ENCODE measurements around the gene RNPEPL1.

The RNPEPL1 gene

DNA sequence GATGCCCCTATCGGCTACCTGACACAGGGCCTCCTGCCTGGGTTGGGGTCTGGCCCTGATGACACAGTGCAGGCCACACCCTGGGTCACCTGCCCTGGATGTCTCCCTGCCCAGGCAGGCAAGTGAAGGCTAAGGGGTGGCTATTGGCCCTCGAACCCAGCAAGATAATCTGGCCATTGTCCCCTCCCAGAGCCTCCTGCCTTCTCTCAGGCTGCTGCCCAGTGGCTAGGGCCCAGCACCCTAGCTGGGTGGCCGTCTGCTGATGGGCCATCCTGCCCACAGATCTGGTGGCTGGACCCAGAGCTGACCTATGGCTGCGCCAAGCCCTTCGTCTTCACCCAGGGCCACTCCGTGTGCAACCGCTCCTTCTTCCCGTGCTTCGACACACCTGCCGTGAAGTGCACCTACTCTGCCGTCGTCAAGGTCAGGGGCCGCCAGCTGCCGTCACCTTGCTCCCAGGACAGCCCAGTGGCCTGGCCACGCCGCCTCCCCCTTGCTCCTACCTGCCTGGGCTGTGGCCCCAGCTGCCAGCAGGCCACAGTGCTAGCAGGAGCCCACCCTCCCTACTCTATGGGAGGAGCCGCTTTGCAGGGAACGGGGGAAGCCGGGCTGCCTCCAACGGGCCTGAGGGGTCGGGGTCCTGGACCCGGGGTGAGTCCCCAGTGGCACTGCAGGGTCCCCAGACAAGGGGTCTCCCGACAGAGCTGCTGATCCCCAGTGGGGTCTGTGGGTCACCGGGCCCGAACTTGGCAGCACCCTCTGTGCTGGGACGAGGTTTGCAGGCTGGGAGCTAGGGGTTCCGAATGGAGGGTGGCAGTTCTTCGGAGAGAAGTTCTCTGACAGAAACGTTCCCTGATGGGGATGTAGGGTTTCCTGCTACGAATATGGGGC, 4.1 kb downstream of the RNPEPL1 start:
- H3K23ac ChIP-seq (ENCODE audit: low read length), result no peak overlapping the region
- no peaks in the 10 kb centered on the region for H3K4me1 ChIP-seq (ENCODE audit: control insufficient read depth, low read depth, low read length)
- H2BK15ac ChIP-seq (replicated peaks; ENCODE audit: low read depth), result no peak overlapping the region
- H2AK5ac ChIP-seq (ENCODE audit: low read length), result no peak overlapping the region
- H3K79me2 ChIP-seq (ENCODE audit: control insufficient read depth, insufficient read depth, low read length), result no peaks in the 10 kb centered on the region
- H2BK120ac ChIP-seq (ENCODE audit: low read depth, low read length), result no peak overlapping the region
- H3K18ac ChIP-seq (ENCODE audit: low read length), result no peak overlapping the region
- H4K8ac ChIP-seq (ENCODE audit: low read depth, low read length), result no peak overlapping the region
- no CpG with 5 or more reads among the region's 30 CpGs for WGBS (ENCODE audit: extremely low coverage, insufficient coverage, low lambda C conversion rate)
- no peak overlapping the region for H3K4ac ChIP-seq (ENCODE audit: low read depth, low read length)
- H3K36me3 ChIP-seq (ENCODE audit: control insufficient read depth, insufficient read depth, low read length), result no peaks in the 10 kb centered on the region
- no peak overlapping the region for H4K5ac ChIP-seq (ENCODE audit: low read length)
- DNase-seq, result no peak
- H3K27ac ChIP-seq (ENCODE audit: low read depth, low read length), result no peak overlapping the region
- H3K4me3 ChIP-seq (ENCODE audit: low read length), result no peak overlapping the region
- H2BK5ac ChIP-seq (ENCODE audit: low read length), result no peak overlapping the region
- H3K27me3 ChIP-seq (ENCODE audit: insufficient read depth, low read length, poor library complexity), result no peaks in the 10 kb centered on the region
- no peaks in the 10 kb centered on the region for H3K79me1 ChIP-seq (ENCODE audit: low read length)
- no peak overlapping the region for H3K4me2 ChIP-seq (ENCODE audit: low read length)
- H3K9ac ChIP-seq (ENCODE audit: low read length), result no peak overlapping the region
- H3K56ac ChIP-seq (ENCODE audit: low read length), result no peak overlapping the region

GRCh38 chr2:240573071-240573515, 4.8 kb downstream of the RNPEPL1 start:
- Histone ChIP-seq H2BK15ac (replicated peaks; ENCODE audit: low read depth) (no peak overlapping the region), H3K4ac (ENCODE audit: low read depth, low read length) (no peak overlapping the region), H3K9ac (ENCODE audit: low read length) (no peak overlapping the region), H3K36me3 (ENCODE audit: control insufficient read depth, insufficient read depth, low read length) (no peaks in the 10 kb centered on the region), H3K79me1 (ENCODE audit: low read length) (no peaks in the 10 kb centered on the region), H2BK120ac (ENCODE audit: low read depth, low read length) (no peak overlapping the region), H3K56ac (ENCODE audit: low read length) (no peak overlapping the region), H4K8ac (ENCODE audit: low read depth, low read length) (no peak overlapping the region), H3K4me2 (ENCODE audit: low read length) (no peak overlapping the region), H3K23ac (ENCODE audit: low read length) (no peak overlapping the region), H3K4me1 (ENCODE audit: control insufficient read depth, low read depth, low read length) (no peaks in the 10 kb centered on the region), H3K4me3 (ENCODE audit: low read length) (no peak overlapping the region), H4K5ac (ENCODE audit: low read length) (no peak overlapping the region), H3K79me2 (ENCODE audit: control insufficient read depth, insufficient read depth, low read length) (no peaks in the 10 kb centered on the region), H3K18ac (ENCODE audit: low read length) (no peak overlapping the region), H2BK5ac (ENCODE audit: low read length) (no peak overlapping the region), H2AK5ac (ENCODE audit: low read length) (no peak overlapping the region), H3K27me3 (ENCODE audit: insufficient read depth, low read length, poor library complexity) (no peaks in the 10 kb centered on the region), H3K27ac (ENCODE audit: low read depth, low read length) (no peak overlapping the region)
- no peak for DNase-seq
- WGBS (ENCODE audit: extremely low coverage, insufficient coverage, low lambda C conversion rate), result no CpG with 5 or more reads among the region's 20 CpGs

GRCh38 chr2:240573516-240574385, 5.5 kb downstream of the RNPEPL1 start:
- no CpG with 5 or more reads among the region's 37 CpGs for WGBS (ENCODE audit: extremely low coverage, insufficient coverage, low lambda C conversion rate)
- no peaks in the 10 kb centered on the region for H3K36me3 ChIP-seq (ENCODE audit: control insufficient read depth, insufficient read depth, low read length)
- no peak overlapping the region for H2BK15ac ChIP-seq (replicated peaks; ENCODE audit: low read depth)
- no peaks in the 10 kb centered on the region for H3K27me3 ChIP-seq (ENCODE audit: insufficient read depth, low read length, poor library complexity)
- H2BK120ac ChIP-seq (ENCODE audit: low read depth, low read length), result no peak overlapping the region
- no peaks in the 10 kb centered on the region for H3K79me2 ChIP-seq (ENCODE audit: control insufficient read depth, insufficient read depth, low read length)
- no peak overlapping the region for H3K4me2 ChIP-seq (ENCODE audit: low read length)
- no peak overlapping the region for H3K18ac ChIP-seq (ENCODE audit: low read length)
- H3K4ac ChIP-seq (ENCODE audit: low read depth, low read length), result no peak overlapping the region
- H3K23ac ChIP-seq (ENCODE audit: low read length), result no peak overlapping the region
- no peak overlapping the region for H4K8ac ChIP-seq (ENCODE audit: low read depth, low read length)
- no peak overlapping the region for H3K4me3 ChIP-seq (ENCODE audit: low read length)
- H4K5ac ChIP-seq (ENCODE audit: low read length), result no peak overlapping the region
- no peaks in the 10 kb centered on the region for H3K4me1 ChIP-seq (ENCODE audit: control insufficient read depth, low read depth, low read length)
- H2BK5ac ChIP-seq (ENCODE audit: low read length), result no peak overlapping the region
- DNase-seq, result no peak
- H3K9ac ChIP-seq (ENCODE audit: low read length), result no peak overlapping the region
- no peaks in the 10 kb centered on the region for H3K79me1 ChIP-seq (ENCODE audit: low read length)
- no peak overlapping the region for H2AK5ac ChIP-seq (ENCODE audit: low read length)
- H3K56ac ChIP-seq (ENCODE audit: low read length), result no peak overlapping the region
- H3K27ac ChIP-seq (ENCODE audit: low read depth, low read length), result no peak overlapping the region

GRCh38 chr2:240574386-240575100, 6.3 kb downstream of the RNPEPL1 start:
- no peak overlapping the region for H3K18ac ChIP-seq (ENCODE audit: low read length)
- H3K4ac ChIP-seq (ENCODE audit: low read depth, low read length), result no peak overlapping the region
- no peak overlapping the region for H3K4me3 ChIP-seq (ENCODE audit: low read length)
- no peak overlapping the region for H2BK120ac ChIP-seq (ENCODE audit: low read depth, low read length)
- H2AK5ac ChIP-seq (ENCODE audit: low read length), result no peak overlapping the region
- no peaks in the 10 kb centered on the region for H3K79me2 ChIP-seq (ENCODE audit: control insufficient read depth, insufficient read depth, low read length)
- no peak overlapping the region for H3K56ac ChIP-seq (ENCODE audit: low read length)
- no peak overlapping the region for H3K27ac ChIP-seq (ENCODE audit: low read depth, low read length)
- H2BK15ac ChIP-seq (replicated peaks; ENCODE audit: low read depth), result no peak overlapping the region
- no peak overlapping the region for H3K4me2 ChIP-seq (ENCODE audit: low read length)
- H3K4me1 ChIP-seq (ENCODE audit: control insufficient read depth, low read depth, low read length), result no peaks in the 10 kb centered on the region
- H3K9ac ChIP-seq (ENCODE audit: low read length), result no peak overlapping the region
- no peaks in the 10 kb centered on the region for H3K79me1 ChIP-seq (ENCODE audit: low read length)
- no peak overlapping the region for H2BK5ac ChIP-seq (ENCODE audit: low read length)
- no CpG with 5 or more reads among the region's 21 CpGs for WGBS (ENCODE audit: extremely low coverage, insufficient coverage, low lambda C conversion rate)
- no peak for DNase-seq
- H3K23ac ChIP-seq (ENCODE audit: low read length), result no peak overlapping the region
- H4K5ac ChIP-seq (ENCODE audit: low read length), result no peak overlapping the region
- no peak overlapping the region for H4K8ac ChIP-seq (ENCODE audit: low read depth, low read length)
- H3K27me3 ChIP-seq (ENCODE audit: insufficient read depth, low read length, poor library complexity), result no peaks in the 10 kb centered on the region
- H3K36me3 ChIP-seq (ENCODE audit: control insufficient read depth, insufficient read depth, low read length), result no peaks in the 10 kb centered on the region

DNA sequence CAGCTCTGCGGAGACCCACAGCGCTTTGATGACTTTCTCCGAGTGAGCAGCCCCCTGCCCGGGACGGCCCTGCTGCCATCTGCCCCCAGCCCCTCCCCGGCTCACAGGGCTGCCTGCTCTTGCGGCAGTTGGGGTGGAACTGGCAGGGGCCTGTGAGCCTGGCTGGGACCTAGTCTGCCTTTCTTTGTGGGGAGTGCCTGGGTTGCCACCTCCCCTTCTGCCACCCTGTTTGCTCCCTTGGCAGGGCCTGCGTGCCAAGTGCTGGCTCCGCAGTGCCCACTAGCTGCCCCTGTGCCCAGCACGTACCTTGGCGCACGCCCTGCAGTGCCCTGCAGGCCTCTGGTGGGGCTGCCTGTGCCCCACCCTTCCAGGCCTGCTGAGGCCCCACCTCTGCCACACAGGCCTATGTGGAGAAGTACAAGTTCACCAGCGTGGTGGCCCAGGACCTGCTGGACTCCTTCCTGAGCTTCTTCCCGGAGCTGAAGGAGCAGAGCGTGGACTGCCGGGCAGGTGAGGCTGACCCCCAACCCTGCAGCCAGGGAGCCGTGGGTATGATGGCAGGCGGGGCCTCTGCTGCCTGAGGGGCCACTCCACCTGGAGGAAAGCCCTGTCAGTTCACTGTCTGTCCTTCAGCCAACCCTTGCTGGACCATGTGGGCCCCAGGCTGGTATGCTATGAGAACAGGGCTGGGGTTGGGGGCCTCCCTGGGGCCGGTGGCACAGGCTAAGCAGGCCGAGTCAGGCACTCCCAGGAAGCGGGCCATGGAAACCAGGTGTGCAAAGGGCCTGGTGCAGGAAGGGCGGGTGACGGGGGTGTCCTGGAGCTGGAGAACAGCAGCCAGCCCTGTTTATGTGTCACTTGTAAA, 7.0 kb downstream of the RNPEPL1 start:
- no peak for DNase-seq
- H3K4ac ChIP-seq (ENCODE audit: low read depth, low read length), result no peak overlapping the region
- H3K4me1 ChIP-seq (ENCODE audit: control insufficient read depth, low read depth, low read length), result no peaks in the 10 kb centered on the region
- no peaks in the 10 kb centered on the region for H3K79me2 ChIP-seq (ENCODE audit: control insufficient read depth, insufficient read depth, low read length)
- H3K27me3 ChIP-seq (ENCODE audit: insufficient read depth, low read length, poor library complexity), result no peaks in the 10 kb centered on the region
- H3K56ac ChIP-seq (ENCODE audit: low read length), result no peak overlapping the region
- no peak overlapping the region for H2BK15ac ChIP-seq (replicated peaks; ENCODE audit: low read depth)
- H3K27ac ChIP-seq (ENCODE audit: low read depth, low read length), result no peak overlapping the region
- no peak overlapping the region for H3K4me3 ChIP-seq (ENCODE audit: low read length)
- no peak overlapping the region for H4K5ac ChIP-seq (ENCODE audit: low read length)
- no peak overlapping the region for H4K8ac ChIP-seq (ENCODE audit: low read depth, low read length)
- no peak overlapping the region for H3K18ac ChIP-seq (ENCODE audit: low read length)
- H2AK5ac ChIP-seq (ENCODE audit: low read length), result no peak overlapping the region
- no peak overlapping the region for H2BK5ac ChIP-seq (ENCODE audit: low read length)
- WGBS (ENCODE audit: extremely low coverage, insufficient coverage, low lambda C conversion rate), result no CpG with 5 or more reads among the region's 23 CpGs
- no peak overlapping the region for H3K9ac ChIP-seq (ENCODE audit: low read length)
- H3K4me2 ChIP-seq (ENCODE audit: low read length), result no peak overlapping the region
- H2BK120ac ChIP-seq (ENCODE audit: low read depth, low read length), result no peak overlapping the region
- H3K36me3 ChIP-seq (ENCODE audit: control insufficient read depth, insufficient read depth, low read length), result no peaks in the 10 kb centered on the region
- H3K23ac ChIP-seq (ENCODE audit: low read length), result no peak overlapping the region
- no peaks in the 10 kb centered on the region for H3K79me1 ChIP-seq (ENCODE audit: low read length)
